ES-I3 (cell line): ENCODE measurements around the gene ARFGEF3.
"Not testable (repeated sequence)": the region's sequence is repeated elsewhere in the genome, so short reads cannot be mapped to it uniquely, and the experiment has no call there.

Experiments used
- H3K36me3 ChIP-seq: 2 replicates; pipeline ENCODE4 v1.6.1; 2013; ENCODE audit warnings: mild to moderate bottlenecking, low read length, control low read depth, moderate library complexity; ENCODE audit not compliant: insufficient read depth
- H3K4me1 ChIP-seq: 2 replicates; pipeline ENCODE4 v1.6.1; 2013; ENCODE audit warnings: mild to moderate bottlenecking, control low read depth, low read length; ENCODE audit not compliant: insufficient read depth
- H3K9ac ChIP-seq: 2 replicates; pipeline ENCODE4 v1.6.1; 2013; ENCODE audit warnings: low read depth, mild to moderate bottlenecking, low read length, moderate library complexity
- H3K9me3 ChIP-seq: 2 replicates; pipeline ENCODE4 v1.6.1; 2013; ENCODE audit warnings: mild to moderate bottlenecking, low read length, moderate library complexity; ENCODE audit not compliant: control insufficient read depth, insufficient read depth

The ARFGEF3 gene

GRCh38 chr6:138161338-138162110 lies at the start of gene ARFGEF3:
Gene ARFGEF3 (plus strand): TSS chr6:138161939. CDS start chr6:138162087, 148 bp downstream.
- no peaks in the 10 kb centered on the region for H3K36me3 ChIP-seq
- peaks cover 13% of the 10 kb centered on the region for H3K4me1 ChIP-seq
- no peaks in the 10 kb centered on the region for H3K9me3 ChIP-seq
- H3K9ac ChIP-seq: peak within 1 kb of the TSS; percentile 79

GRCh38 chr6:138113588-138114210 lies 48.0 kb upstream of the ARFGEF3 start:
- H3K4me1 ChIP-seq: 0 out of 2 replicates have a peak, but pooled peaks cover 3% of the 10 kb centered on the region
- H3K36me3 ChIP-seq: no peaks in the 10 kb centered on the region
- no peaks in the 10 kb centered on the region for H3K9me3 ChIP-seq
- no peak overlapping the region for H3K9ac ChIP-seq

- 0 out of 2 replicates have a peak, but pooled peaks cover 3% of the 10 kb centered on the region for H3K4me1 ChIP-seq
- no peaks in the 10 kb centered on the region for H3K9me3 ChIP-seq
- H3K9ac ChIP-seq: no peak overlapping the region
- no peaks in the 10 kb centered on the region for H3K36me3 ChIP-seq
Measured at GRCh38 chr6:138115201-138115600, 46.5 kb upstream of the ARFGEF3 start.

- Histone ChIP-seq H3K9ac (no peak overlapping the region), H3K9me3 (no peaks in the 10 kb centered on the region), H3K36me3 (no peaks in the 10 kb centered on the region), H3K4me1 (0 out of 2 replicates have a peak, but pooled peaks cover 3% of the 10 kb centered on the region)
Measured at GRCh38 chr6:138115877-138116660, 45.7 kb upstream of the ARFGEF3 start.

- Histone ChIP-seq H3K4me1 (0 out of 2 replicates have a peak, but pooled peaks cover 3% of the 10 kb centered on the region), H3K36me3 (no peaks in the 10 kb centered on the region)
Measured at GRCh38 chr6:138116661-138116999, 45.1 kb upstream of the ARFGEF3 start.

GRCh38 chr6:138117376-138117914 lies 44.3 kb upstream of the ARFGEF3 start:
- Histone ChIP-seq H3K36me3 (no peaks in the 10 kb centered on the region), H3K9ac (no peak overlapping the region), H3K4me1 (0 out of 2 replicates have a peak, but pooled peaks cover 3% of the 10 kb centered on the region), H3K9me3 (no peaks in the 10 kb centered on the region)

More at GRCh38 chr6:138116661-138116999, 45.1 kb upstream of the ARFGEF3 start:
- Histone ChIP-seq H3K9me3 (no peaks in the 10 kb centered on the region), H3K9ac (no peak overlapping the region)

- not testable (repeated sequence) for H3K9me3 ChIP-seq, H3K9ac ChIP-seq, H3K36me3 ChIP-seq, H3K4me1 ChIP-seq
Measured at GRCh38 chr6:138119229-138119628, 42.5 kb upstream of the ARFGEF3 start.

GRCh38 chr6:138119976-138120375 lies 41.8 kb upstream of the ARFGEF3 start:
- no peaks in the 10 kb centered on the region for H3K36me3 ChIP-seq
- H3K9me3 ChIP-seq: no peaks in the 10 kb centered on the region
- 0 out of 2 replicates have a peak, but pooled peaks cover 3% of the 10 kb centered on the region for H3K4me1 ChIP-seq
- no peak overlapping the region for H3K9ac ChIP-seq

- no peaks in the 10 kb centered on the region for H3K9me3 ChIP-seq
- no peaks in the 10 kb centered on the region for H3K36me3 ChIP-seq
- no peak overlapping the region for H3K9ac ChIP-seq
- no peaks in the 10 kb centered on the region for H3K4me1 ChIP-seq
Measured at GRCh38 chr6:138124096-138124495, 37.6 kb upstream of the ARFGEF3 start.

- Histone ChIP-seq H3K36me3 (no peaks in the 10 kb centered on the region), H3K4me1 (no peaks in the 10 kb centered on the region), H3K9me3 (no peaks in the 10 kb centered on the region), H3K9ac (no peak overlapping the region)
Measured at GRCh38 chr6:138128096-138128495, 33.6 kb upstream of the ARFGEF3 start.

GRCh38 chr6:138129190-138129589 lies 32.5 kb upstream of the ARFGEF3 start:
- H3K4me1 ChIP-seq: no peaks in the 10 kb centered on the region
- H3K9me3 ChIP-seq: no peaks in the 10 kb centered on the region
- no peak overlapping the region for H3K9ac ChIP-seq
- no peaks in the 10 kb centered on the region for H3K36me3 ChIP-seq

GRCh38 chr6:138142806-138143205 lies 18.9 kb upstream of the ARFGEF3 start:
- Histone ChIP-seq H3K9ac (no peak overlapping the region), H3K36me3 (no peaks in the 10 kb centered on the region), H3K9me3 (no peaks in the 10 kb centered on the region), H3K4me1 (no peaks in the 10 kb centered on the region)

- Histone ChIP-seq H3K36me3 (no peaks in the 10 kb centered on the region), H3K9ac (no peak overlapping the region), H3K4me1 (no peaks in the 10 kb centered on the region), H3K9me3 (no peaks in the 10 kb centered on the region)
Measured at GRCh38 chr6:138145402-138145801, 16.3 kb upstream of the ARFGEF3 start.

- Histone ChIP-seq H3K9me3 (no peaks in the 10 kb centered on the region), H3K9ac (no peak overlapping the region), H3K4me1 (no peaks in the 10 kb centered on the region), H3K36me3 (no peaks in the 10 kb centered on the region)
Measured at GRCh38 chr6:138146544-138146943, 15.2 kb upstream of the ARFGEF3 start.
